GM19397 (cell line): Measurements from ENCODE around the gene ELF5.
A peak's percentile ranks its signal among the peaks of the same experiment; 100 is the strongest.

Source experiments
- ATAC-seq: cut with Tn5 transposase; IDR thresholded peaks from one replicate; pipeline ENCODE4 v1.9.1; 2021; ENCODE audit warnings: mild to moderate bottlenecking, moderate library complexity; ENCODE audit not compliant: unreplicated experiment

ELF5 gene

DNA sequence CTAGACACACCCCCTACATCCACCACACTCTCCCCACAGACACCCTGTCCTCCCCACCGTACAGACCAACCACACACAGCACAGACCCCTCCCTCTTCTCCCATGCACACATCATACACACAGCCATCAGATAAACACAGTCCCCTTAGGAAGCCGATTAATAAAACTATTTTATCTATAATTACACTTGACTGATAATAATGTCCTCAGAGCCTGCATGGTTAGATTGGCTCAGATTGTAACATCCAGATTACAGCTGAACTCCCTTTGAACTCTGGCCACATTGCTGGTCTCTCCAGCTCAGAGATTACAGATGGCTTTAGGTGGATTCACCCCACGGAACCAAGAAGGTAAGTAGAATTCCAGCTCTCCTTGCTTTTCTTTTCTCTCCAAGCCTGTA is 9.5 kb upstream of the ELF5 start:
- ATAC-seq, result no peak

DNA sequence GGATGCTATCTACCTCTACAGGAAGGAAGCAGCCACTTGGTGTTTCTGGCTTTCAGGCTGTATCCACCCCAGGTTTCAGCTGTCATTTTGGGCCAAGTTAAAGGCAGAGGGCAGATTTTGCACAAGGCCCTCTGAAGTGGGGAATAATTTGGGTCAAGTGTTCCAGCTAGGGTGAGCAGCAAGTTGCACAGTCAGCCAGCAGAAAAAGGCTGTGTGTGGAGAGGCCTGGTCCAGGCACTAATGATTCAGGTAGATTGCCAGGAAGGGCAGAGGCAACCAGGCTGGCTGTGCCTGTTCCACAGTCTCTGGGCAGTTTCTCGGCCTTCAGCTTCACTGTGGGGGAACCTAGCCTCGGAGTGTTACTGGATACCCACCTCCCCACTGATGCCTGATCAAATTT is 8.6 kb upstream of the ELF5 start:
- ATAC-seq, result no peak

GRCh38 chr11:34521265-34521664 is 7.7 kb upstream of the ELF5 start:
- no peak for ATAC-seq

- ATAC-seq, result no peak
Measured at GRCh38 chr11:34519595-34520235, 6.1 kb upstream of the ELF5 start.

- ATAC-seq, result no peak
Measured at GRCh38 chr11:34516247-34517040, 2.9 kb upstream of the ELF5 start.

- no peak for ATAC-seq
Measured at GRCh38 chr11:34514597-34514996, 1.0 kb upstream of the ELF5 start.

DNA sequence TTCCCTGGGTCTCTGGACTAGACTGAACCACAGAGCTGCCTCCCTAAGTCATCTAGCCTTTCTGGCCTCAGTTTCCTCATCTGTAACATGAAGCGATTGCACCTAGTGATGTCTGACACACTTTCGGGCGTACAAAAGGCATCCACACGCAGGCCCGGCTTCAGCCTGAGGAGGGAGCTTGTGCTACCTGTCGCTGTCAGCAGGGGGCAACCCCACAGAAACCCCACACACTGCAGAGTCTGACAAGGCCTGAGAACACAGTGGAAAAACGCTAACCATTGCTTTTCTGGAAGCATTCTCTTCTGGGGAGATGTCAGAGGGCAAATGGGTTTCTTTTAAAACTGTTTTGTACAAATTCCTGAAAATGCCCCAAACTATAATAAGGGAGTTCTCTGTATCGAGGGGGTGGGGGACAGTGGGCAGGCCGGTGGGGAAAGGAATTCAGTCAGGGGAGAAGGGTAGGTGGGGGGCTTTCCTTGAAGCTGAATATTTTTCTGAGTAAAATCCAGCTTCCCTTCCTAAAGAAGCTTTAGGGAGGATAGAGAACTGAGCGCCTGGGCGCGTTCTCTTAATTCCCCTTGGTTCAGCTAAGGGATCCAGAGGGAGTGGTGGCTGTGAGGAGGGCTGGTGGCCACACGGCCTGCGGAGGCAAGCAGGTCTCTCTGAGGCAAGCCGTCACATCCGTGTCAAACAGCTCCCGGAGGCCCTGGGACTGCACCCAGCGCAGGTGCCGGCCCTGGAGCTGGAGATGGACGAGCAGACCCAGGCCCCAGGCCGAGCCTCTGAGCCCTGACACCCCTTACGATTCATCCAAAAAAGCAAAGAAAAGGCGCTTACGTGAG is 533 bp downstream of the ELF5 start:
- peak; percentile 94 for ATAC-seq

DNA sequence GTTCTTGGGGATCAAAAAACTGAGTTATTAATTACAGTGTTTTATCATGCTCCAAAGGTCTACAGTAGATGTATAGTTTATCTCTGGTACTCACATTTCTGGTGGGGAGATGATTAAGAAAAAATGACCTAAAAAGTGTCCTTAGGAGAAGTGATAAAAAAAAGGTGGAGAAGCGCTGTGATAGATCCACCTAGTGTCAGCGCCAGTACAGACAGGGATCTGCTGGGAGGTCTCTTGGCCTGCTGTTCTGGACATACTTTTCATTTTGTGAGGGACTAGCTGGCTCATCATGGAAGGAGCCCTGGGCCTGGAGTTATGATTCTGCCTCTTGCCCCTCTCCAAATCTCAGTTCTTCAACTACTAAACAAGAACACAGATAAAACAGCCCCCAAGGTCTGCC is 2.9 kb downstream of the ELF5 start:
- no peak for ATAC-seq

GRCh38 chr11:34510218-34510617 is 3.4 kb downstream of the ELF5 start:
- no peak for ATAC-seq

DNA sequence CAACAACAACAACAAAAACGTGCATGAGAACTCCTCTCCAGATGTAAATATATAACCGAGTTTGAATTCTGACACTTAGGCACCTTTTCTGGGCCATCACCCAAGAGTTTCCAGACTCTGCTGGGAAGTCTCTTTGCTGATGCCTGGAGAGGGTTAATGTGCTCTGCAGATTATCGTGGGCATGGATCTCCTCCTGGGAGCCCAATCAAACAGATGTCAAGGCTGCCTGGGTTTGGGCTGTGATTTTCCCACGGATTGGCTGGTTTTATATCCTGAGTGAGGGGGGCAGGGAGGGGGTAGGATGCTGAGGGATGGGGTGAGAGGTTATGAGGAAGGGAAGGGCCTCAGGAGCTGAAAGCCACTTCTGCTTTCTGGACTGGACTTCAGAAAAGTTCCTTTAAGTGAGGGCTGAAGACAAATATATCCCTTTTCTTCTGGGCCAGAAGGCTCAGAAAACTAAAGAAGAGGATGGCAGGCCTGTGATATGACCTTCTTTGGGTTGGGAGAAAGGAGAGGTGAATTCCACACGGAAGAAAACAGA is 4.2 kb downstream of the ELF5 start:
- ATAC-seq, result no peak

DNA sequence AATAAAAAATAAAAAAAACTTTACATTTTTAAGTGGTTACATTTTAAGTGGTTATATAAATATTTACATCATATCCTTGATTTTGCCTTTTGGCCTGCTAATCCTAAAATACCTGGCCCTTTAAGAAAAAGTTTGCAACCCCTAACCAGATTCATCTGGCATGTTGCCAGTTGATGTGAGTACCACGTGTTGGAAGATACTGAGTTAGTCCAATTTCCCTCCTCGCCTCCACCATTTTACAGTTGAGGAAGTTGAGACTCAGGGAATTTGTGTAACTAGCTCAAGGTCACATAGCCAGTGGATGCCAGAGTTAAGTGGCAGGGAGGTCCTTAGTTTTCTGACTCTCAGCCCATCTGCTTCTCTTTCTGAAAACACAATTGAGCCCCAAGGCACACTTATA is 5.1 kb downstream of the ELF5 start:
- ATAC-seq, result no peak

DNA sequence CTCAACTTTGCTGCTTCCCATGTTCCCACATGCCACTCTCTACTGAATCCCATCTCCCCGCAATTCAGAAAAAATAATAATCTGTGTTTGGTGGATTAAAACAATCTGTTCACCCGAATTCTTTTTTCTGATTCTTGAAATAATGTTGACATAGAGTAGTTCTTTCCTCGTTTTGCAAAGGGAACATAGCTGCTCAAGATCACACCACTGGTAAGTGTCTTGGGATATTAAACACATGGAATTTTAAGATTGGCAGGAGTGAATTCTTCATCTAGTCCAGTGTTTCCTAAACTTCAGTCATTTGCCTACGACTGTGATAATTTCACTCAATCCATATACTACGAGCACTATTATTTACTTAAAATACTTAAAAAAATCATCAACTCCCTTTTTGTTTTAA is 6.0 kb downstream of the ELF5 start:
- no peak for ATAC-seq

DNA sequence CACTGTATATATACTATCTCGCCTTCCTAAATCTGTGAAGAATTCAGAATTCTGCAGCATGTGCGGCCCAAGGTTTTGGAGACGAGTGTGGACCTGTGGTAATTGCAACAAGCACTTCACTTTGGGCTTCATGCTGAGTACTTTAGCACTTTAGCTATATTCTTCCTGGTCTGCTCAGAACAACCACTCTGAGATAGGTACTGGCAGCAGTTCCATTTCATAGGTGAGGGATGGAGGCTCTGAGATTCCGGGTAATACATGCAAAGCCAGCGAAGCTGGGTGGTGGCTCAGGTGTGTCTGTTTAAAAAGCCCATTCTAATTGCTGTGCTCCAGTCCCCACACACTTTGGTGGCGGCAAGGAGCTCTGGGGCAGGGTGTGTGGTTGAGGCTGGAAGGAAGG is 6.4 kb downstream of the ELF5 start:
- ATAC-seq, result no peak

GRCh38 chr11:34505874-34506273 is 7.7 kb downstream of the ELF5 start:
- no peak for ATAC-seq

GRCh38 chr11:34502949-34503348 is 10.6 kb downstream of the ELF5 start:
- no peak for ATAC-seq

DNA sequence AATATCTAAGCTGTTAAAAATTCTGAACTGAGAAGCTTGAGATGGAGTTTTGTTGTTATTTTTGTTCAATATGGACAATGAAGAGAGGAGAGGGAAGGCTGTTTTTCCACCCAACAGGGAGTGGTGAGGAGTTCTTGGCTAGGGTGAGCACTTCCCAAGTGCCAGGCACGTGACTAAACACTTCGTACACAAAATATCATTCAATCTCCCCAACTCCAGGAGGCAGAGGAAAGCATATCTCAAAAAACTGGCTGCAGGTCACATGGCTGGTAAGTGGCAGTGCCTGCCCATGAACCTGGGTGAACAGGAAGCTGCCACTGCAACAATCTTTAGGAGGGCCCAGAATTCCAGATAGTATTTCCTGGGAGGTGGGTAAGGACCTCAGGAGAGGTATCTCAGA is 11.6 kb downstream of the ELF5 start:
- no peak for ATAC-seq

- no peak for ATAC-seq
Measured at GRCh38 chr11:34501500-34501899, 12.1 kb downstream of the ELF5 start.

GRCh38 chr11:34499719-34500500 is 13.7 kb downstream of the ELF5 start:
- ATAC-seq, result no peak

DNA sequence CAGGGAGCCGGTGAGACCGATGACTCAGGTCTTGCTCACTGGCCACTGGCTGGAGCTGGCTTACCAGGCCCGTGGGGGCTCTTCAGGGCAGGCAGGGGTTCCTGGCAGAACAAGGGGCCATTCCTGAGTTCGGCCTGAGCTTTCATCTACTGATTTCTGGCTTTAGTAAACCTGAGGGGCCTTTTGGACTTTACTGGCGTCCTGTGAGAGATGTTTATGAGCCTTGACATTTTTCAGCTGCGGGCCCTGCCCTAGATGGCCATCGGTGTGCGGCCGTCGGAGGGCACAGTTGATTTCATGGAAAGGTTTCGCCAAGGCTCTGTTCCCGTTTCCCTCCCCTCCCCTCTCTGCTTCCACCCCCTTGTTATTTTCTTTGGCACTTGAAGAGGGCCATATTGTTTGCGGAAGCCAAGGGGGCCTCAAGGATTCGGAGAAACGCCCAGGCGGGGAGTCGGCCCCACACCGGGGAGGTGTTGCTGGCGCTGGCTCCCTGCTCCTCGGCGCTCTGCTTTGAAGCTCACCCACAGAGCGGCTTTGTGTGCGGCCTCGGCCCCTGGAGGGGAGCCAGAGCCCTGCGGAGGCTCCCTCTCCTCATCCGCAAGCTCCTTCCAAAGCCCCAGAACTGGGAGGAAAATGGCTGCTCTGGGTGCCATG is 17.7 kb downstream of the ELF5 start:
- ATAC-seq, result no peak

- no peak for ATAC-seq
Measured at GRCh38 chr11:34495239-34495723, 18.3 kb downstream of the ELF5 start.
